ENCODE measurements around the gene ODF2. TPM values are rescaled to one million over a fixed set of nuclear protein-coding genes. Genes with fewer than 3 reads are reported as not detected.
"Not testable (repeated sequence)": the region's sequence is repeated elsewhere in the genome, so short reads cannot be mapped to it uniquely, and the experiment has no call there.

ODF2 gene
- total RNA-seq, 1 experiment from 2014 or later: 31.9 TPM

- no peak for TF ChIP-seq ATF6 (CRISPR knock-in tag; IDR thresholded peaks at IDR 0.05)
- TF ChIP-seq AFF4 (CRISPR knock-in tag; IDR thresholded peaks at IDR 0.05; ENCODE audit: borderline replicate concordance): no peak
Measured at GRCh38 chr9:128505414-128505765, 49.6 kb downstream of the ODF2 start (continued).

- Mint-ChIP-seq H3K4me3 (peak overlapping the region; percentile 99), H3K4me1 (peaks cover 11% of the 10 kb centered on the region)
- H3K27me3 Mint-ChIP-seq (ENCODE audit: low read depth); POLR2A ChIA-PET; DNase-seq (ENCODE audit: low spot score); H3K27ac Mint-ChIP-seq; H3K9me3 Mint-ChIP-seq; H3K36me3 Mint-ChIP-seq; ATAC-seq: not testable (repeated sequence)
- CTCF ChIA-PET: interaction anchor here (1.3 to 1.9 kb wide), 3 partner anchors 86 to 165 kb away, joined by 3 to 7 read pairs (median 6); no protein-coding TSS in a partner anchor
Measured at GRCh38 chr9:128505906-128506305, 50.1 kb downstream of the ODF2 start.

GRCh38 chr9:128512820-128513219 lies 57.0 kb downstream of the ODF2 start:
- no peak for TF ChIP-seq FOXP4 (CRISPR knock-in tag; IDR thresholded peaks at IDR 0.05)
- no peak for TF ChIP-seq CTCF (IDR thresholded peaks at IDR 0.05)
- no peak for TF ChIP-seq SMAD3 (CRISPR knock-in tag; IDR thresholded peaks at IDR 0.05; ENCODE audit: borderline replicate concordance)
- no peak for TF ChIP-seq IRF1 (CRISPR knock-in tag; IDR thresholded peaks at IDR 0.05)
- TF ChIP-seq CBFB (CRISPR knock-in tag; IDR thresholded peaks at IDR 0.05; ENCODE audit: low read depth): no peak
- TF ChIP-seq NR3C1 (CRISPR knock-in tag; conservative IDR thresholded peaks at IDR 0.05; ENCODE audit: low read depth): no peak
- TF ChIP-seq ARID4B (CRISPR knock-in tag; IDR thresholded peaks at IDR 0.05; ENCODE audit: borderline replicate concordance): no peak
- TF ChIP-seq SP1 (CRISPR knock-in tag; conservative IDR thresholded peaks at IDR 0.05): no peak
- no peak for TF ChIP-seq ZNF263 (CRISPR knock-in tag; IDR thresholded peaks at IDR 0.05; ENCODE audit: low read depth)
- TF ChIP-seq GRHL2 (CRISPR knock-in tag; IDR thresholded peaks at IDR 0.05; ENCODE audit: insufficient replicate concordance, severe bottlenecking): no peak
- TF ChIP-seq ERG (CRISPR knock-in tag; IDR thresholded peaks at IDR 0.05): no peak
- TF ChIP-seq ZNF232 (CRISPR knock-in tag; IDR thresholded peaks at IDR 0.05): no peak
- TF ChIP-seq ATF3 (CRISPR knock-in tag; conservative IDR thresholded peaks at IDR 0.05): no peak
- no peak overlapping the region for H3K4me3 Mint-ChIP-seq
- H3K27ac Mint-ChIP-seq: no peak overlapping the region
- H3K36me3 Mint-ChIP-seq: peaks cover 30% of the 10 kb centered on the region
- no peak for DNase-seq (ENCODE audit: low spot score)
- ATAC-seq: no peak
- peaks cover 2% of the 10 kb centered on the region for H3K9me3 Mint-ChIP-seq
- H3K27me3 Mint-ChIP-seq (ENCODE audit: low read depth): no peaks in the 10 kb centered on the region
- no peaks in the 10 kb centered on the region for H3K4me1 Mint-ChIP-seq
- POLR2A ChIA-PET: no interaction called here
- CTCF ChIA-PET: interaction anchor here (2.2 kb wide), 1 partner anchor 74 kb away, joined by 8 read pairs; no protein-coding TSS in a partner anchor

Measured in WTC11 (cell line).